Gastroesophageal sphincter (tissue), 4 donors: ENCODE data around the gene RBM33. TPM values are rescaled to one million over a fixed set of nuclear protein-coding genes. Genes with fewer than 3 reads are reported as not detected.

Experiments
- ATAC-seq: fragments of 150-250 bp; one replicate; pipeline ENCODE4 v1.9.1; 2016; ENCODE audit warnings: mild to moderate bottlenecking, moderate library complexity
- H3K27ac ChIP-seq, 4 donors: fragments of 200-600 bp; sonication (generic) in 3 of 4; 1 replicate in 3 of 4; 2 replicates in 1 of 4; pipeline ENCODE4 v1.5.1; 2016 to 2019
- H3K27me3 ChIP-seq: fragments of 200-600 bp; sonication (generic); one replicate; pipeline ENCODE4 v1.5.1; 2019
- H3K36me3 ChIP-seq, 2 donors: fragments of 200-600 bp; sonication (generic); one replicate each; pipeline ENCODE4 v1.5.1; 2019; ENCODE audit warnings: control low read depth in 1 of 2
- H3K4me1 ChIP-seq, 3 donors: fragments of 200-600 bp; sonication (generic); 1 replicate in 2 of 3; 2 replicates in 1 of 3; pipeline ENCODE4 v1.5.1; 2016 to 2019; ENCODE audit warnings: control low read depth in 2 of 3
- H3K4me3 ChIP-seq, 2 donors: fragments of 200-600 bp; sonication (generic); one replicate each; pipeline ENCODE4 v1.5.1; 2019; ENCODE audit warnings: mild to moderate bottlenecking in 1 of 2, moderate library complexity in 1 of 2
- H3K9me3 ChIP-seq, 3 donors: fragments of 200-600 bp; sonication (generic); one replicate each; pipeline ENCODE4 v1.5.1; 2017 to 2019; ENCODE audit warnings: control low read depth in 2 of 3
- EP300 ChIP-seq: sonication (generic); formaldehyde crosslinking; IDR thresholded peaks from one replicate; pipeline ENCODE4 v1.6.1; 2017; ENCODE audit warnings: antibody characterized with exemption, mild to moderate bottlenecking
- POLR2A ChIP-seq, 2 donors: fragments of 450-650 bp; IDR thresholded peaks; one replicate each; pipeline ENCODE4 v1.6.1; 2017; ENCODE audit warnings: antibody characterized with exemption in 2 of 2, mild to moderate bottlenecking in 2 of 2, moderate library complexity in 1 of 2
- POLR2AphosphoS5 ChIP-seq: sonication (generic); formaldehyde crosslinking; IDR thresholded peaks from one replicate; pipeline ENCODE4 v1.6.1; 2017; ENCODE audit warnings: antibody characterized with exemption
- WGBS, 2 donors: methylation state at CpG; one replicate each; pipeline ENCODE4 v1.1.5; 2018; ENCODE audit warnings: low coverage in 1 of 2; 5-methylcytosine and 5-hydroxymethylcytosine counted together
- total RNA-seq, 4 donors: library from RNA; depleted of rRNA; stranded (reverse); fragments of >200 nt; gene quantifications; one replicate each; pipeline ENCODE4 v1.1.0, GENCODE V29; 2016
- TF ChIP-seq, protein P1 (sequence below), 4 experiments: fragments of 200-600 bp in 2 of 4; fragments of 450-650 bp in 2 of 4; sonication (generic) in 1 of 4; IDR thresholded peaks; one replicate each; pipeline ENCODE4 v1.5.1; 2017 to 2019; ENCODE audit warnings: antibody characterized with exemption in 4 of 4, mild to moderate bottlenecking in 2 of 4, moderate library complexity in 2 of 4

The RBM33 gene
- total RNA-seq, 4 donors from 2014 or later, result 25.2 to 67.4 (median 37.6) TPM

- Histone ChIP-seq H3K9me3 (no peaks in the 10 kb centered on the region), H3K27me3 (peaks cover 60% of the 10 kb centered on the region), H3K27ac (no peak overlapping the region), H3K36me3 (no peaks in the 10 kb centered on the region), H3K4me1 (peaks cover 0 to 15% (median 8%) of the 10 kb centered on the region in 3 donors), H3K4me3 (no peak overlapping the region)
- 83 to 100% methylated on average over 2 to 11 of the region's 14 CpGs for WGBS, 2 donors
- no peak for TF ChIP-seq POLR2AphosphoS5
- TF ChIP-seq, protein P1, sequence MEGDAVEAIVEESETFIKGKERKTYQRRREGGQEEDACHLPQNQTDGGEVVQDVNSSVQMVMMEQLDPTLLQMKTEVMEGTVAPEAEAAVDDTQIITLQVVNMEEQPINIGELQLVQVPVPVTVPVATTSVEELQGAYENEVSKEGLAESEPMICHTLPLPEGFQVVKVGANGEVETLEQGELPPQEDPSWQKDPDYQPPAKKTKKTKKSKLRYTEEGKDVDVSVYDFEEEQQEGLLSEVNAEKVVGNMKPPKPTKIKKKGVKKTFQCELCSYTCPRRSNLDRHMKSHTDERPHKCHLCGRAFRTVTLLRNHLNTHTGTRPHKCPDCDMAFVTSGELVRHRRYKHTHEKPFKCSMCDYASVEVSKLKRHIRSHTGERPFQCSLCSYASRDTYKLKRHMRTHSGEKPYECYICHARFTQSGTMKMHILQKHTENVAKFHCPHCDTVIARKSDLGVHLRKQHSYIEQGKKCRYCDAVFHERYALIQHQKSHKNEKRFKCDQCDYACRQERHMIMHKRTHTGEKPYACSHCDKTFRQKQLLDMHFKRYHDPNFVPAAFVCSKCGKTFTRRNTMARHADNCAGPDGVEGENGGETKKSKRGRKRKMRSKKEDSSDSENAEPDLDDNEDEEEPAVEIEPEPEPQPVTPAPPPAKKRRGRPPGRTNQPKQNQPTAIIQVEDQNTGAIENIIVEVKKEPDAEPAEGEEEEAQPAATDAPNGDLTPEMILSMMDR (IDR thresholded peaks at IDR 0.05), result no peak
- TF ChIP-seq EP300, result no peak
- TF ChIP-seq POLR2A (IDR thresholded peaks at IDR 0.05), result no peak
- no peak for ATAC-seq
Measured at GRCh38 chr7:155792315-155792960, 148.0 kb downstream of the RBM33 start.

GRCh38 chr7:155792999-155793560 is 148.6 kb downstream of the RBM33 start:
- WGBS, 2 donors, result 84 to 87% methylated on average over 9 of the region's 11 CpGs
- H3K4me3 ChIP-seq, result no peak overlapping the region
- ATAC-seq, result no peak
- H3K4me1 ChIP-seq, result peaks cover 0 to 10% (median 5%) of the 10 kb centered on the region in 3 donors
- no peak for TF ChIP-seq POLR2A (IDR thresholded peaks at IDR 0.05)
- no peak for TF ChIP-seq POLR2AphosphoS5
- no peak for TF ChIP-seq EP300
- TF ChIP-seq, protein P1 (IDR thresholded peaks at IDR 0.05), result no peak
- no peaks in the 10 kb centered on the region for H3K9me3 ChIP-seq
- no peaks in the 10 kb centered on the region for H3K36me3 ChIP-seq
- peaks cover 60% of the 10 kb centered on the region for H3K27me3 ChIP-seq
- H3K27ac ChIP-seq, result no peak overlapping the region

DNA sequence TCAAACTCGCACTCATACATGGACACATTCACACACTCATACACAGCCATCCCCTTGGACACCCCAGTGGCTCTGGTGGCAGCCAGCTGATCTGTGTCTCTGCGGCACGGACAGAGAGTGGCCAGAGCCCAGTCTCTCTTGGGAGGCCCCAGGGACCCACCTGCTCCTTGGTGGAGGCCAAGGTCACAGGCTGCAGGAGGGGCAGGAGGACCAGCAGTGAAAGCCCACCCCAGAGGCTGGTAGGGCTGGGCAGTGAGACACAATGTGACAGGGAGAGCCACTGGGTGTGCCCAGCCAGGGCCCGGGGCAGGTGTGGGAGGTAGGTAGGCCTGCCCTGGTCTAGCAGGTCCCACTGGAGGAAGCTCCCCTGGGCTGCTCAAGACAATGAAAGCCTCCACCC is 149.3 kb downstream of the RBM33 start:
- TF ChIP-seq POLR2AphosphoS5 (no peak), POLR2A (IDR thresholded peaks at IDR 0.05) (no peak), EP300 (no peak)
- TF ChIP-seq, protein P1 (IDR thresholded peaks at IDR 0.05), result no peak
- no peak overlapping the region for H3K4me3 ChIP-seq
- WGBS, 2 donors, result 83 to 86% methylated on average over 1 of the region's 4 CpGs
- H3K4me1 ChIP-seq, result peaks cover 0 to 10% (median 5%) of the 10 kb centered on the region in 3 donors
- no peaks in the 10 kb centered on the region for H3K9me3 ChIP-seq
- H3K27ac ChIP-seq, result no peak overlapping the region
- ATAC-seq, result no peak
- no peaks in the 10 kb centered on the region for H3K36me3 ChIP-seq
- peaks cover 62% of the 10 kb centered on the region for H3K27me3 ChIP-seq

- Histone ChIP-seq H3K36me3 (no peaks in the 10 kb centered on the region), H3K4me3 (no peak overlapping the region), H3K9me3 (no peaks in the 10 kb centered on the region), H3K4me1 (peaks cover 0 to 10% (median 5%) of the 10 kb centered on the region in 3 donors), H3K27ac (no peak overlapping the region), H3K27me3 (peaks cover 62% of the 10 kb centered on the region)
- no peak for ATAC-seq
- WGBS, 2 donors, result 62% methylated on average over 3 of the region's 9 CpGs; no CpG with 5 or more reads in 1 of the 2 donors
- TF ChIP-seq POLR2A (IDR thresholded peaks at IDR 0.05) (no peak), EP300 (no peak), POLR2AphosphoS5 (no peak)
- TF ChIP-seq, protein P1 (IDR thresholded peaks at IDR 0.05), result no peak
Measured at GRCh38 chr7:155794196-155794595, 149.7 kb downstream of the RBM33 start.

DNA sequence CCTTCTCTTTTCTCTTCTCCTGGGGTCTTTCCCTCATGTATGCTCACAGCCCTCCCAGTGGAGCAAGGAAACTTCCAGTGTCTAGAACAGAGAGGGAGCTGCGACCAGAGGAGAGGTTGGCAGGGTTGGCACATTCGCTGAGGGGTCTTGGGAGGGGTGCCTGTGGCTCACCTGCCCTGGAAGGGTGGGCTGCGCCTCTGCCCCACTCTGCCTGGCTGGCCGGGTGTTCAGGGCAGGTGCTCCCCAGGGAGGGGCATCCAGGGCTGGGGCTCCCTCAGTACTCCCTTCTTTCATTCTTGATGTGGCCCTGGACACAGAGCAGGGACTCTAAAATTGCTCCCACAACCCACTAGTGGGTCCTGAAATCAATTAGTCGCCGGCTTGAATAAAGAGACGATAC is 150.9 kb downstream of the RBM33 start:
- Histone ChIP-seq H3K36me3 (no peaks in the 10 kb centered on the region), H3K9me3 (no peaks in the 10 kb centered on the region), H3K27me3 (peaks cover 67% of the 10 kb centered on the region), H3K4me1 (peaks cover 0 to 10% (median 5%) of the 10 kb centered on the region in 3 donors), H3K27ac (no peak overlapping the region), H3K4me3 (no peak overlapping the region)
- 87% methylated on average over 3 of the region's 7 CpGs; no CpG with 5 or more reads in 1 of the 2 donors for WGBS, 2 donors
- TF ChIP-seq POLR2A (IDR thresholded peaks at IDR 0.05) (no peak), EP300 (no peak), POLR2AphosphoS5 (no peak)
- TF ChIP-seq, protein P1 (IDR thresholded peaks at IDR 0.05), result no peak
- no peak for ATAC-seq
